SK-N-SH (cell line): ENCODE results near the gene PRKG1. TPM values are rescaled to one million over a fixed set of nuclear protein-coding genes. Genes with fewer than 3 reads are reported as not detected.

Experiments used
- CTCF ChIA-PET: fragments of 300-600, 350-600 bp; formaldehyde crosslinking; extraction: SDS; loops from one replicate; lab custom pipeline; 2021; lab: Yijun Ruan, JAX
- POLR2A ChIA-PET: fragments of 350-600 bp; sonication (Branson Sonifier 250); formaldehyde crosslinking; extraction: SDS; loops from one replicate; lab custom pipeline; 2020; ENCODE audit warnings: antibody characterized with exemption, inconsistent platforms; lab: Yijun Ruan, JAX
- DNase-seq: peaks from one replicate; pipeline ENCODE4 v3.0.0; 2012
- H2AFZ ChIP-seq: fragments of 200-600 bp; sonication (generic); 2 replicates; pipeline ENCODE4 v1.8.1; 2016; ENCODE audit warnings: antibody characterized with exemption, mild to moderate bottlenecking, low read depth
- H3F3A ChIP-seq: fragments of 200-600 bp; sonication (generic); replicated peaks from 2 replicates; pipeline ENCODE3; 2016; ENCODE audit warnings: antibody characterized with exemption, mild to moderate bottlenecking; ENCODE audit not compliant: insufficient read depth
- H3K27ac ChIP-seq, 2 experiments: fragments of 200-500 bp in 1 of 2; fragments of 200-600 bp in 1 of 2; sonication (Bioruptor generic) in 1 of 2; sonication (generic), shearing (Covaris generic) in 1 of 2; 2 replicates each; pipeline versions ENCODE4 v1.5.1 to v1.6.1; 2014 to 2016; ENCODE audit warnings: low read depth in 2 of 2, inconsistent platforms in 1 of 2, low read length in 1 of 2, mild to moderate bottlenecking in 1 of 2, mixed read lengths in 1 of 2
- H3K27me3 ChIP-seq: fragments of 200-600 bp; sonication (generic), shearing (Covaris generic); 2 replicates; pipeline ENCODE4 v1.6.1; 2016; ENCODE audit warnings: mixed run types; ENCODE audit not compliant: insufficient read depth
- H3K36me3 ChIP-seq, 2 experiments: fragments of 200-500 bp in 1 of 2; fragments of 200-600 bp in 1 of 2; sonication (Bioruptor generic) in 1 of 2; sonication (generic) in 1 of 2; replicated peaks in 1 of 2; 2 replicates each; pipeline versions ENCODE3 to v1.5.1; 2014 to 2016; ENCODE audit warnings: low read length in 1 of 2, mild to moderate bottlenecking in 1 of 2; ENCODE audit not compliant: insufficient read depth in 2 of 2, control insufficient read depth in 1 of 2
- H3K4me1 ChIP-seq, 2 experiments: fragments of 200-500 bp in 1 of 2; fragments of 200-600 bp in 1 of 2; sonication (Bioruptor generic) in 1 of 2; sonication (generic), shearing (Covaris generic) in 1 of 2; 2 replicates each; pipeline versions ENCODE4 v1.5.1 to v1.6.1; 2014 to 2016; ENCODE audit warnings: low read depth in 1 of 2, low read length in 1 of 2, mixed run types in 1 of 2; ENCODE audit not compliant: insufficient read depth in 2 of 2, control insufficient read depth in 1 of 2
- H3K4me2 ChIP-seq: fragments of 200-600 bp; sonication (generic), shearing (Covaris generic); 2 replicates; pipeline ENCODE4 v1.6.1; 2017; ENCODE audit warnings: mixed run types
- H3K4me3 ChIP-seq, 2 experiments: fragments of 200-500 bp in 1 of 2; fragments of 200-600 bp in 1 of 2; sonication (Bioruptor generic) in 1 of 2; sonication (generic), shearing (Covaris generic) in 1 of 2; 2 replicates each; pipeline versions ENCODE4 v1.5.1 to v1.8.1; 2014 to 2016; ENCODE audit warnings: low read depth in 2 of 2, inconsistent platforms in 1 of 2, low read length in 1 of 2, mild to moderate bottlenecking in 1 of 2, mixed read lengths in 1 of 2, moderate library complexity in 1 of 2
- H3K79me2 ChIP-seq: fragments of 200-600 bp; sonication (generic); 2 replicates; pipeline ENCODE4 v1.8.1; 2017; ENCODE audit warnings: mild to moderate bottlenecking; ENCODE audit not compliant: insufficient read depth
- H3K9ac ChIP-seq: fragments of 200-600 bp; sonication (generic); 2 replicates; pipeline ENCODE4 v1.6.1; 2017; ENCODE audit warnings: mixed run types
- H3K9me2 ChIP-seq: fragments of 200-600 bp; sonication (generic); 2 replicates; pipeline ENCODE4 v1.6.1; 2017; ENCODE audit warnings: mixed run types
- H3K9me3 ChIP-seq: fragments of 200-600 bp; sonication (generic); 2 replicates; pipeline ENCODE4 v1.6.1; 2017; ENCODE audit warnings: mixed run types, mild to moderate bottlenecking, moderate library complexity
- H4K20me1 ChIP-seq: fragments of 200-600 bp; sonication (generic); 2 replicates; pipeline ENCODE4 v1.6.1; 2017; ENCODE audit warnings: mild to moderate bottlenecking, mixed run types; ENCODE audit not compliant: insufficient read depth
- CHD2 ChIP-seq: fragments of 150-350 bp; IDR thresholded peaks from 2 replicates; pipeline ENCODE4 v1.6.1; 2018; ENCODE audit warnings: low read length; ENCODE audit not compliant: partially characterized antibody
- EP300 ChIP-seq, 2 experiments: IDR thresholded peaks; 2 replicates each; pipeline versions ENCODE4 v1.4.0 to v1.6.1; 2012; ENCODE audit warnings: borderline replicate concordance in 1 of 2, low read depth in 1 of 2, low read length in 1 of 2
- EZH2phosphoT487 ChIP-seq: fragments of 200-600 bp; sonication (generic); IDR thresholded peaks from 2 replicates; pipeline ENCODE4 v1.6.1; 2017; ENCODE audit warnings: low read depth, mixed run types, mild to moderate bottlenecking, antibody characterized with exemption, moderate library complexity, borderline replicate concordance
- FOSL2 ChIP-seq: IDR thresholded peaks from 2 replicates; pipeline ENCODE4 v1.4.0; 2012; ENCODE audit warnings: low read depth, mild to moderate bottlenecking, moderate library complexity, borderline replicate concordance
- IRF3 ChIP-seq: fragments of 150-350 bp; IDR thresholded peaks from 2 replicates; pipeline ENCODE4 v1.6.1; 2016; ENCODE audit warnings: mild to moderate bottlenecking, low read depth, low read length
- PBX3 ChIP-seq: IDR thresholded peaks from 2 replicates; pipeline ENCODE4; 2012
- RAD21 ChIP-seq: IDR thresholded peaks from 2 replicates; pipeline ENCODE4 v1.6.1; 2012; ENCODE audit warnings: mild to moderate bottlenecking, low read length
- USF2 ChIP-seq: fragments of 150-350 bp; IDR thresholded peaks from 2 replicates; pipeline ENCODE4 v1.6.1; 2017; ENCODE audit warnings: antibody characterized with exemption, low read length, low read depth, borderline replicate concordance
- WGBS: methylation state at CpG from one replicate; pipeline ENCODE4 v1.1.6; 2017; ENCODE audit warnings: low lambda C conversion rate; 5-methylcytosine and 5-hydroxymethylcytosine counted together
- polyA plus RNA-seq, 3 experiments: library from polyadenylated mRNA; depleted of rRNA; stranded (reverse); fragments of >200 nt; gene quantifications; 2 replicates each; pipeline ENCODE4 v1.2.3, GENCODE V29; 2012
- TF ChIP-seq, protein P1 (sequence below): IDR thresholded peaks from 2 replicates; pipeline ENCODE4 v1.4.0; 2012; ENCODE audit warnings: low read depth, borderline replicate concordance

The PRKG1 gene
- polyA plus RNA-seq, 1 of the 3 experiments (the other 2 are of a cell fraction) = 4.1 TPM

DNA sequence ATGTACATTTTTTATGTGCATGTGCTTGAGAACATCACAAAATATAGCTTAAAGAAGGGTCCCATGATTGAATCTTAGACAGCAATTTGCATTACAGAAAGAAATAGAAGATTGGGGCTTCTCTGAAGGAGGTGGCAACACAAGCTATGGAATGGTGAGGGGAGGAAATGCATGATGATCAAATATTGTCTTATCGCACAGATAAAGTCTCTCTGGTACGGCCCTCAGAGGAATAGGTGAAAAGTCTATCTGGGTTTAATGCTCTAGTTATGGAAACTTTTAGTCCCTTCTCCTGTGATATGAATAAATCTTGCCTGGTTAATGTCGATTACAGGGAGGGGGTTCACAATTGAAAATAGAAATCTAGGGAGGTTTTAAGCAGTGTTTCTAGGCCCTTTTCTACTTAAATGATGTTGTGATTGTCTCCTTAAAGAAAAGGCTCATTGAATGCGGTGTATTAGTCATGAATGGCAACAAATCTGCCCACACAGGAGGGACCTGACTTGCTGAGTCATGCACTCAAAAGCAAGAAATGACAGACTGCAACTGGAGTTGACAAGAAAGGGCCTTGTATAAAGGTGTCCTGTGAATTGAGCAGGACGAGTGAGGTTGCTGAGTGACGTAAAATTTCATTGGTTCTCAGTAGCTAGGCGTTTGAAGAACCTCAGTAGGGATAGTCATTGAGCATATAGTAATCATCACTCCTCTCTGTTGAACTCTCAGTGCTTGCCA lies 758.5 kb downstream of the PRKG1 start:
- TF ChIP-seq PBX3 = 0 out of 2 replicates have a peak, but pooled peaks have one; percentile 24
- no peak for TF ChIP-seq RAD21
- peak; percentile 27; the same call in 1 of the 2 replicates for TF ChIP-seq FOSL2
- TF ChIP-seq, all 33 proteins: peak for 2
- Histone ChIP-seq H3K4me1 (no peaks in the 10 kb centered on the region), H3K27me3 (no peaks in the 10 kb centered on the region), H3F3A (no peaks in the 10 kb centered on the region), H3K4me2 (no peak overlapping the region), H3K4me3 (no peak overlapping the region), H3K79me2 (no peaks in the 10 kb centered on the region), H3K9me3 (peaks cover 6% of the 10 kb centered on the region; the same call in 1 of the 2 replicates), H3K9ac (no peak overlapping the region), H3K27ac (no peak overlapping the region), H3K9me2 (no peaks in the 10 kb centered on the region), H2AFZ (no peak overlapping the region), H3K36me3 (no peaks in the 10 kb centered on the region), H4K20me1 (no peaks in the 10 kb centered on the region)
- 78% methylated on average over 7 of the region's 7 CpGs for WGBS
- no peak for DNase-seq
- POLR2A ChIA-PET = no interaction called here
- CTCF ChIA-PET = no interaction called here

- Histone ChIP-seq H3K27me3 (no peaks in the 10 kb centered on the region), H3K4me2 (no peak overlapping the region), H4K20me1 (no peaks in the 10 kb centered on the region), H3K4me1 (no peaks in the 10 kb centered on the region; a peak in 2 of 4 replicates), H3K27ac (no peak overlapping the region), H3K4me3 (no peak overlapping the region), H3K9ac (no peak overlapping the region), H3F3A (no peaks in the 10 kb centered on the region), H3K9me2 (no peaks in the 10 kb centered on the region), H3K9me3 (peaks cover 6% of the 10 kb centered on the region; the same call in 1 of the 2 replicates), H3K36me3 (no peaks in the 10 kb centered on the region), H2AFZ (no peak overlapping the region), H3K79me2 (no peaks in the 10 kb centered on the region)
- no peak for TF ChIP-seq IRF3
- TF ChIP-seq, protein P1, sequence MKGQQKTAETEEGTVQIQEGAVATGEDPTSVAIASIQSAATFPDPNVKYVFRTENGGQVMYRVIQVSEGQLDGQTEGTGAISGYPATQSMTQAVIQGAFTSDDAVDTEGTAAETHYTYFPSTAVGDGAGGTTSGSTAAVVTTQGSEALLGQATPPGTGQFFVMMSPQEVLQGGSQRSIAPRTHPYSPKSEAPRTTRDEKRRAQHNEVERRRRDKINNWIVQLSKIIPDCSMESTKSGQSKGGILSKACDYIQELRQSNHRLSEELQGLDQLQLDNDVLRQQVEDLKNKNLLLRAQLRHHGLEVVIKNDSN = no peak
- TF ChIP-seq EZH2phosphoT487 = no peak
- no peak for TF ChIP-seq EP300 (IDR thresholded peaks at IDR 0.05; ENCODE audit: borderline replicate concordance in 1 of 2, low read depth in 1 of 2, low read length in 1 of 2)
- no peak for TF ChIP-seq USF2
- TF ChIP-seq CHD2 = no peak
- TF ChIP-seq RAD21 = no peak
- 64% methylated on average over 1 of the region's 1 CpG for WGBS
- ChIA-PET CTCF (no interaction called here), POLR2A (no interaction called here)
- DNase-seq = no peak
Observed at GRCh38 chr10:51834548-51834947, 760.3 kb downstream of the PRKG1 start.
